NCI-H69 (cell line): Measurements from ENCODE around the gene DNASE2.
"Not testable (repeated sequence)": the region's sequence is repeated elsewhere in the genome, so short reads cannot be mapped to it uniquely, and the experiment has no call there.

ENCODE experiments used
- DNase-seq: peaks from one replicate; lab custom pipeline; 2025; lab: John Stamatoyannopoulos, UW

Gene DNASE2

DNA sequence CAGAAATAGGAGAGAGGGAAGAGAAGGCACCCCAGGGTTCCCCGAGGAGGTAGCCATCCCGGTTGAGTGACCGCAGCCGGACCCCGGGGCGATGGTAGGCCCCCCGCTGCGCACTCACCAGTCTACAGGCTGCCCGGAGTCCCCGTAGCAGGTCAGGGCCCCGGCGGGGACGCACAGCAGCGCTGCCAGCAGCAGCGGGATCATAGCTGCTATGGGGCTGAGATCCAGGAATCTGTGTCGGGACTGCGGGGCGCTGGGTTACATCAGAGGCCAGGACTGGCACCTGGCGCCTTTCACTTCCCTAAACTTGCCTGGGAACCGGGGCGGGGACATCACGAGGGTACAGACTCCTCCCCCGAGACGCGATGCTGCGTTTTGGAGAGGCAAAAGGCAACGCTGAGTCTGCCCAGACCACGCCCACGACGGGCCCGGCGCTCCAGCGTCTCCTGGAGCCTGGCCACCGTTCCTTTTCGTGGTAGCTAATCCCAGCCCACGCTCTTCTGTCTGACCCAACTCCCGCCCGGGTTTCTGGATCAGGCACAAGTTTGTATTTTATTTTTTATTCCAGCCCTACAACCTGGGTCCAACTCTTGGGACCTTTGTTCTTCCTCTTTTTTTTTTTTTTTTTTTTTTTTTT, at the start of gene DNASE2:
DNASE2 (minus strand) TSS at position 278 of the 637 bp plus-strand sequence; CDS start at position 204, 74 bp downstream.
- DNase-seq: peak; percentile 99

DNA sequence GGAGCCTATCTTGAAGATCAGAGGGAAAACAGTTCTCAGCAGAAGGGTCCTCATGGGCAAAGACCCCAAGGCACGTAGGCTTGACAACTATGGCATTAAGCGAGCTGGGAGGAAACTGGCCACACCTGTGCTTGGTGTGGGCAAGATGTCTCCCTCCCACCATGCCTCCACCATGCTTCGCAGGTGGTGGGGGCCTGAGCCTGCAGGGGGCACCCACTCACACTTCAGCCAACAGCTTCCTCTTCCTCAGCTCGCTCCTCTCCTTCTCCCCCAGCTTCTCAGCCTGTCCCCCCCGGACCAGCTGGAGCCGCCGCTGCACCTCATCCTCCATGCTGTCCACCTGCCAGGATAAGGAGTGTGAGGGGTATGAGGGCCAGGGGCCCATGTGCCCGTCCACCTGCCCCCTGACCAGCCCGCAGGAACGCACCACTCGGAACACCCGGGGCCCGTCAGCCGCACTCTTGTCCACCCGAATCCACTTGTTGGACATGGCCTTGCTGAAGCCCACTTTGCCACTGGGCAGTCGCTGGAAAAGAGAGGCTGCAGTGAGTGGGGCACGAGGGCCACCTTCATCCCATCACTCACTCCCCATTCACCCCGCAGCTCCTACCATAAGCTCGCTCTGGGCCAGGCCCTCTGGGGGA, 48.9 kb upstream of the DNASE2 start:
- no peak for DNase-seq

DNA sequence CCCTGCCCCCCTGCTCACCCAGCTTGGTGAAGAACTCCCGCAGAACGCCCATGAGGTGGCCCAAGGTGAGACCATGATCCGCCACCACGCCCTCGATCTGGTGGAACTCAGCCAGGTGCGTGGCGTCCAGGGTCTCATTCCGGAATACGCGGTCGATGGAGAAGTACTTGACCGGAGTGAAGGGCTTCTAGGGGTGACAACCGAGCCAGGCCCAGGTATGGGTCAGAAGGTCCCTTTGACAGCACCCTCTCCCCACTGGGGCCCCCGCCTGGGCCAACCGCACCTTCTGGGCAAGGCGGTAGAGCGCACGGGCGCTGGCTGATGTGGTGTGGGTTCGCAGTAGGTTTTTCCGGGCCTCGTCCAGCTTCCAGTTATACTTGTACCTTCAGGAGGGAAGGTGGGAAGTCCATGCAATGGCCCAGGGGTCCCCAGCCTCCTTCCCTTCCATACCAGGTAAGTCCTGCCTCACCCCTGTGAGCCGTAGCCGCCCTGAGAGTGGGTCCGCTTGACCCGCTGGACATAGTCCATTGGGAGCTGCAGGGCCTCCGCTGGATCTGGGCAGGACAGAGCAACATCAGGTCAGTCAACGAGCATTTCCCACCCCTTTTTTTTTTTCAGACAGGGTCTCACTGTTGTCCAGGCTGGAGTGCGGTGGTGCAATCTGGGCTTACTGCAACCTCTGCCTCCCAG, 43.5 kb upstream of the DNASE2 start:
- DNase-seq: no peak

- DNase-seq: no peak
Observed at GRCh38 chr19:12922959-12923358, 41.7 kb upstream of the DNASE2 start.

DNA sequence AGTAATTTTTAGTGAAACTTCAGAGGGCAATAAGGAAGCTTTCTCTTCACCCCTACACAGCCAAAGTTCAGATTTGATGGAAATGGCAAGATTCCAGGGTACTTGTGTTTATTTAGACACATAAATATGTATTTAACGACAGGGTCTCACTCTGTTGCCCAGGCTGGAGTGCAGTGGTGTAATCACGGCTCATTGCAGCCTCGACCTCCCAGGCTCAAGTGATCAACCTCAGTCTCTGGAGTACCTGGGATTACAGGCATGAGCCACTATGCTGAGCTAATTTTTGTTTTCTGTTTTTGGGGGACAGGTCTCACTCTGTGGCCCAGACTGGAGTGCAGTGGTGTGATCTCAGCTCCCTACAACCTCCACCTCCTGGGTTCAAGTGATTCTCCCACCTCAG, 39.8 kb upstream of the DNASE2 start:
- no peak for DNase-seq

- DNase-seq: no peak
Observed at GRCh38 chr19:12918253-12918652, 37.0 kb upstream of the DNASE2 start.

DNA sequence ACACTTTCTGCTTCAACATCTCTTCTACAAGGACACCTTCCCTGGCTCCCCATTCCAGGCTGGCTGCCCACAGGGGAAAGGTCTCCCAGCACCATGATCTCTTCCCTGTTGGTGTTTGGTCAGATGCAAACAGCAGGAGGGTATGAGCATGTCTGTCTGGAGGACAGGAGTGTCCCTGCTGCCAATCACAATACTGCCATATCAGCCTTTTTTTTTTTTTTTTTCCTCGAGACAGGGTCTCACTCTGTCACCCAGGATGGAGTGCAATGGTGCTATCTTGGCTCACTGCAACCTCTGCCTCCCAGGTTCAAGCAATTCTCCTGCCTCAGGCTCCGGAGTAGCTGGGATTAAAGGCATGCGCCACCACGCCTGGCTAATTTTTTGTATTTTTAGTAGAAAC, 34.6 kb upstream of the DNASE2 start:
- not testable (repeated sequence) for DNase-seq

DNA sequence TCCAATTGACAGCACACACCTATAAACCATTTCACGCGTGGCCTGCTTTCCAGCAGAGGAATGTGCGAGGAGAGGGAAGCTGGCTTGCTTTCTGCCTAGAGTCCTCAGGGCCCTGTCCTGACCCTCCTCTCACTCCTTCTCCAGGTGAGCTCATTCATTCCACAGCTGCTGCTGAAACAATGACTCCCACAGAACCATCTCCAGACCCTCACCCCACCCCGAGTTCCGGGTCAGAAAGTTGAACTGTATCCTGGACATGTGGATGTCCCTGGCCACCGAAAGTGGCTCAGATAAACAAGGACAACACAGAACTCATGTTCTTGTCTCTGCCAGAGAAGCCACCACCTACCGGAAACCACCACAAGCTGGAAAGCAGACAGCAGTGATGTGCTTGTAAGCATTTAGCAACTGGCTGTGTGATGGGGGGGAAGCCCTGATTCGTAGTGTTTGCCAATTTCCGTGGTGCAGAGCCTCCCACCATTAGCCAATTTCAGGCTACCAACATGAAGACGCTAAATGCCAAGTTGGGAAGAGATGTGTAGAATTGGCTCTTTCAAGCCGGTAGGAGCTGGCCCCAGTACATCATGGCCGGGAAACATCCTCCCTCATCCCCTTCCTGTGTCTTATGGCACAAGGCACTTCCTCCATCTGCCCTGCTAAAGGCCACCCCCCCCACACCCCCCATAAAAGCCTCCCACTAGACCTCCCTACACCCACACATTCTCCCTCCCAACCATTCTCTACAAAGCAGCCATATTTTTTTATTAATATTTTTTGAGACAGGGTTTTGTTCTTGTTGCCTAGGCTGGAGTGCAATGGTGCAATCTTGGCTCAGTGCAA, 32.8 kb upstream of the DNASE2 start:
- DNase-seq: peak; percentile 64

DNA sequence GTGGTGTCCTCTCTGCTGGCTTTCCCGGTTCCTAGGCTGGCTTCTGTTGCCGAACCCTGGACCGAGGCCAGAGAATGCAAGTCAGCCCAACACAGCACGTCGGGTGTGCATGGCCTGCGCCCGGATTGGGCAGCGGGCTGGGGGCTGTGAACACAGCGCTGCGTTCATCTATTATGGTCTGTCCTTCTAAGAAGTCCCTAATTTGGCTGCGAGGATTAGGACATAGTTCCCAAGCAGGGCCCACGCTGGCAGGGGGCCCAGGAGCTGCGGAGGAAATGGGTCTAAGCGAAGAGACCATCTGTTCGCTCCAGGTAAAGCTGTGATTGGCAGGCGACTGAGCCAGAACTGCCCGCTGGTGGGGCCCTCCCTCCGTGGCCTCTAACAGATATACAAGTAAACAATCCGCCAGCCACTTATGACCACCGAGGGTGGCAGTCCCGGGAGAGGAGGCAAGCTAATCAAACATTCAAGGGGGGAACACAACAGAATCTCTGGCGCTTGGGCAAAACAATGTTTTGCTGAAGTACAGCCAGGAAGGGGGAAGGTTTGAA, 31.8 kb upstream of the DNASE2 start:
- peak; percentile 100 for DNase-seq

GRCh38 chr19:12912571-12912970, 31.3 kb upstream of the DNASE2 start:
- DNase-seq: peak; percentile 92

GRCh38 chr19:12907166-12907565, 25.9 kb upstream of the DNASE2 start:
- no peak for DNase-seq

DNA sequence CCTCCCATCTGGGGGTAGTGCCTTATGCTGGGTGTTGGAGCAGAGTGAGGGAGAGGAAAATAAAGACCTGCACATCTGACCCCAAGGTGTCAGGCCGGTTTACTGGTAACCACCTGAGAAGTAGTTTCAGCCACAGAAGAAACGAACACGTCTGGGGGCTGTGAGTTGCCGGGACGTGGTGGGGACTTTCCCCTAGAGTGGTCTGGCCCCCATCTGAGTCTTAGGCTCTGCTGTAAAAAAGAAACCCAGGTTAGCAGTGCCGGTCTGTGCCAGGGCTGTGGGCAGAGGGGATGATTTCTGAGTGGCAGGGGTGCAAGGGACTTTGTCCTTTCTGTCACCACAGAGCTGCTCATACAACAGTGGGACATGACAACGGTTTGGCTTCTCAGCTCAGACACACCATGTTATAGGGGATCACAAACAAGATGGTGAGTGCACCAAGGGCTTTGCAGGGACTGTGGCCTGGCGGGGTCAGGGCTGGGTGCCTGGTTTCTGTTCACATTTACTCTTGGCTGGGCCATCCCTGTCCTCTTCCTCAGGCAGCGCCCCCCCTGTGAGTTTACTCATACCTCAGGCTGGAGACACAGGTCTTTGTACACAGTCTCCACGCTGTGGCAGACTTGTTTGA, 18.8 kb upstream of the DNASE2 start:
- DNase-seq: no peak

GRCh38 chr19:12896460-12896859, 15.2 kb upstream of the DNASE2 start:
- no peak for DNase-seq

DNA sequence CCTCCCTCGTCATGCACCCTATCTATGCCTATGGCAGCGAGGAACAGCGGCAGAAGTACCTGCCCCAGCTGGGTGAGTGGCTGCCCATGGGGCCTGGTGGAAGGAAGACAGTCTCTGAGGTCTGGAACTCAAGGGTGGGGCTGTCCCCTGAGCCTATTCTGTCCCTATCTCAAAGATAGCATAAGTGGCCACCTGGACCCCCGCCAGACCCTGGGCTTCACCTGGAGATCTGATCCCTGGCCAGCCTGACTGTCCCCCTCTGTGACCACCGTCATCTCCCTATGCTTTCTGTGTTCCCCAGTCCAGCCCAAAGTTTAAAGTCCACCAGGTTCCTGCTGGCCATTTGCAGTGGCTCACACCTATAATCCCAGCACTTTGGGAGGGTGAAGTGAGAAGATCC, 12.3 kb upstream of the DNASE2 start:
- no peak for DNase-seq

GRCh38 chr19:12891553-12892021, 10.3 kb upstream of the DNASE2 start:
- DNase-seq: peak; percentile 33

GRCh38 chr19:12890787-12891552, 9.7 kb upstream of the DNASE2 start, which contains the start of gene GCDH:
Gene GCDH, plus strand, starts transcription at chr19:12891160. Its CDS starts 145 bp downstream, at chr19:12891305.
- DNase-seq: peak; percentile 100

DNA sequence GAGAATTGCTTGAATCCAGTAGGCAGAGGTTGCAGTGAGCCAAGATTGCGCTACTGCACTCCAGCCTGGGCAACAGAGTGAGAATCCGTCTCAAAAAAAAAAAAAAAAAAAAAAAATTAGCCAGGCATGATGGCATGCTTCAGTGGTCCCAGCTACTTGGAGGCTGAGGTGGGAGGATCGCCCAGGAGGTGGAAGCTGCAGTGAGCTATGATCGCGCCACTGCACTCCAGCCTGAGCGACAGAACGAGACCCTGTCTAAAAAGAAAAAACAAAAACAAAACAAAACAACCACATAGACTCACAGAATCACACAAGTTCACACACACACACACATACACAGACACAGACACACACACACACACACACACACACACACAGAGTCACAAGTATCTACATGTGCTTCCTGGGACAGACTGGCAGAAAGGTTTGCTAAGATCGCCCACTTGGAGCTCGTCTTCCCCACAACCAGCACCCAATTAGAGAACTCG, 9.1 kb upstream of the DNASE2 start:
- not testable (repeated sequence) for DNase-seq

GRCh38 chr19:12888006-12888603, 6.9 kb upstream of the DNASE2 start:
- no peak for DNase-seq

DNA sequence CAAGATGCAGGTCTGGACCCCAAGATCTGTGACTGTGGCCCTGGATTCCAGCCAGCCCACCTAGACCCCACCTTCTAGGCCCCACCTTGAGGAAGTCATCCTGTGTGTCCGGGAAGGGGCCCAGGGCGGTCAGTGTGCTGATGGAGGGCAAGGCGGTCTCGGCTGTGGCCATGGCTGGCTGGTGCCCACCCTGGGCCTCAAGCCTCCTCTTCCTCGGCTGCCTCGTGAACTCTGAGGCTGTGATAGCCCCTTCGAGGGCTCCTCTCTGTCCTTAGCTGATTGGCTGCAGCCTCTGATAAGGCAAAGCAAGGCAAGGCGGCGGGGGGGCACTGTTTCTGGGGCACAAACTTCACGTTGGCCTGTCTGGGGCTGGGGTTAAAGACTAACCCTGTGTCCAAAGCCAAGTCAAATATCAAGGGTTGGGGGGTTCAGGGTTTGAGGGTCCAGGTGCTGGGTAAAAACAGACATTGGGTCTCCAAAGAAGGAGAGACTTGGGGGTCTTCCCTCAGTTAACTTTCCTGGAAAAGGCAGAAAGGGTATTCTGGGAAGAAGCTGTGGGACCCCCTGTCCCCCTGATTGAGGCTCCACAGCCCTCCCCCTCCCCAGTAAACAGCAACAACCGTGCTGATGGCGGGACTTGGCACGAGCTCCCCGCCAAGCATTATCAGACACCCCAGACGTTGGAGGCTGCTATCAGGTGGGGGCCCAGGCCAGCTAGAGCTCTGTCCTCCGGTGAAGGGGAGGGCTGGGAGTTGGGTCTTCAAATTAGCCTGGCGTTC, 5.9 kb upstream of the DNASE2 start, which contains the start of gene KLF1:
KLF1 (minus strand) TSS at position 233 of the 779 bp plus-strand sequence; CDS start at position 172, 61 bp downstream.
- no peak for DNase-seq
